ENCODE measurements around the gene ACTL6A.

DNA sequence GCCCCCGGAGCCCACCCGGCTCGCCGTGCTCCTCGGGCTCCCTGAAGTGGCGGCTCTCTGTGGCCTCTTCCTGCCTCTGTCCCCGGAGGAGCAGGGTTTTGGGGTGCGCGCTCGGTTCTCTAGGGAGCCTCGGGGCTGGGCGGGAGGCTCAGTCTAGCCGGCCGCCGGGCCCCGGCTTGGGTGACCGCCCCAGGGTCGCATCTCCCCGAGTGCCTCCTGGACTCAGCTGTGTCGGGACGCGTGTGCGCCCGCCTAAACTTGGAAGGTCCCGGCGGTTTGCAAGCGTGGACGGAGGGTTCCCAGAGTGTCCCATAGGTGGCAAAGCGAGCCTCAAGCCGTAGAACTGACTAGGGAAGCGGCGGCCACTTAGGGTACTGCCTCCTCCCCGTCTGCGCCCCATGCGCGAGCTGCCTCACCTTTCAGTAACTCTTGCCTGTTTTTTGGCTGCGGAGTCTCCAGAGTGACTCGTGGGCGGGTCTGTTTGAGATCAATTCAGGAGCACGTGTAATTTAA lies 601 bp downstream of the ACTL6A start:
- no peak for TF ChIP-seq EZH2 (IDR thresholded peaks at IDR 0.05)
- no peak for TF ChIP-seq FOXP2 (optimal IDR thresholded peaks at IDR 0.05; ENCODE audit: control extremely low read depth, extremely low read length, insufficient read depth)
- TF ChIP-seq POLR2AphosphoS5 (IDR thresholded peaks at IDR 0.05; ENCODE audit: borderline replicate concordance, low read depth, low read length), result 0 out of 2 replicates have a peak, but pooled peaks have one; percentile 21
